Lung (tissue), 12 donors: ENCODE data around the gene MRRF. TPM values are rescaled to one million over a fixed set of nuclear protein-coding genes. Genes with fewer than 3 reads are reported as not detected.

Experiments
- ATAC-seq: fragments of 200-7000 bp; cut with Tn5 transposase; one replicate; pipeline ENCODE4 v1.9.1; 2020; ENCODE audit warnings: moderate number of reproducible peaks; ENCODE audit not compliant: insufficient read depth, low FRiP score
- DNase-seq, 3 donors: peaks; one replicate each; pipeline ENCODE4 v3.0.0-alpha.2; 2013 to 2017
- H3K27ac ChIP-seq, 2 donors: one replicate each; pipeline ENCODE4 v1.5.1; 2013; ENCODE audit warnings: mild to moderate bottlenecking in 2 of 2, moderate library complexity in 2 of 2, control low read depth in 1 of 2, inconsistent platforms in 1 of 2, low read depth in 1 of 2, low read length in 1 of 2
- H3K27me3 ChIP-seq, 3 donors: one replicate each; pipeline ENCODE4 v1.5.1; 2013; ENCODE audit warnings: low read length in 2 of 3; ENCODE audit not compliant: control insufficient read depth in 3 of 3, insufficient read depth in 3 of 3
- H3K36me3 ChIP-seq, 4 donors: one replicate each; pipeline ENCODE4 v1.5.1; 2013; ENCODE audit warnings: low read length in 4 of 4, mild to moderate bottlenecking in 1 of 4, moderate library complexity in 1 of 4; ENCODE audit not compliant: control insufficient read depth in 4 of 4, insufficient read depth in 4 of 4
- H3K4me1 ChIP-seq, 5 donors: one replicate each; pipeline ENCODE4 v1.5.1; 2013; ENCODE audit warnings: low read length in 5 of 5, mild to moderate bottlenecking in 2 of 5, moderate library complexity in 1 of 5; ENCODE audit not compliant: control insufficient read depth in 5 of 5, insufficient read depth in 5 of 5
- H3K4me3 ChIP-seq: one replicate; pipeline ENCODE4 v1.5.1; 2013; ENCODE audit warnings: mild to moderate bottlenecking, control low read depth, moderate library complexity
- H3K9ac ChIP-seq, 2 donors: one replicate each; pipeline ENCODE4 v1.5.1; 2013; ENCODE audit warnings: low read length in 2 of 2, control low read depth in 1 of 2; ENCODE audit not compliant: insufficient read depth in 1 of 2
- H3K9me3 ChIP-seq, 4 donors: one replicate each; pipeline ENCODE4 v1.5.1; 2013; ENCODE audit warnings: low read length in 3 of 4, mild to moderate bottlenecking in 1 of 4, moderate library complexity in 1 of 4; ENCODE audit not compliant: control insufficient read depth in 4 of 4, insufficient read depth in 3 of 4
- CTCF ChIP-seq: IDR thresholded peaks from 2 replicates; pipeline ENCODE4 v1.5.1; 2012; ENCODE audit warnings: mild to moderate bottlenecking; ENCODE audit errors: control extremely low read depth, extremely low read depth
- whole genome bisulfite sequencing, 2 donors: extraction: QIAGEN DNeasy Blood & Tissue Kit; methylation state at CpG; one replicate each; pipeline ENCODE4 v1.1.7; 2013; 5-methylcytosine and 5-hydroxymethylcytosine counted together
- polyA plus RNA-seq, 2 donors: library from polyadenylated mRNA; stranded (reverse); fragments of 200-250 nt; gene quantifications; one replicate each; pipeline ENCODE4 v1.2.1, GENCODE V29; 2013
- total RNA-seq, 2 donors: library from RNA; depleted of rRNA in 1 of 2; stranded (reverse); fragments of >200 nt in 1 of 2; gene quantifications; one replicate each; pipeline ENCODE4 v1.2.1, GENCODE V29; 2014 to 2021
- donor health status: control.
- donor health status: control.
- donor health status: Bipolar disorder and iron deficiency.
- donor health status: healthy.
- donor health status: DM: yes; HTN: yes; CAD: no.

The MRRF gene
- total and polyA plus RNA-seq, 4 donors = 22.3 to 43.9 (median 31.1) TPM

GRCh38 chr9:122348791-122349190, 84.1 kb downstream of the MRRF start:
- ATAC-seq = no peak
- H3K4me1 ChIP-seq = peaks cover 0 to 9% (median 0%) of the 10 kb centered on the region in 5 donors
- no peak overlapping the region for H3K4me3 ChIP-seq
- no peaks in the 10 kb centered on the region for H3K36me3 ChIP-seq
- H3K9ac ChIP-seq = peak overlapping the region in 1 of 2 donors; percentile 13
- peak overlapping the region in 1 of 2 donors; percentile 54 for H3K27ac ChIP-seq
- TF ChIP-seq CTCF = no peak
- peaks cover 0 to 2% (median 0%) of the 10 kb centered on the region in 4 donors for H3K9me3 ChIP-seq
- no peak for DNase-seq
- H3K27me3 ChIP-seq = peaks cover 0 to 15% (median 14%) of the 10 kb centered on the region in 3 donors
- 48 to 49% methylated on average over 2 of the region's 2 CpGs for WGBS, 2 donors

GRCh38 chr9:122349201-122349600, 84.5 kb downstream of the MRRF start:
- no peak for ATAC-seq
- Histone ChIP-seq H3K9ac (no peak overlapping the region), H3K27me3 (peaks cover 0 to 15% (median 14%) of the 10 kb centered on the region in 3 donors), H3K4me3 (no peak overlapping the region), H3K9me3 (peaks cover 0 to 2% (median 0%) of the 10 kb centered on the region in 4 donors), H3K4me1 (peaks cover 0 to 9% (median 0%) of the 10 kb centered on the region in 5 donors), H3K27ac (no peak overlapping the region), H3K36me3 (no peaks in the 10 kb centered on the region)
- DNase-seq = no peak
- no peak for TF ChIP-seq CTCF
- WGBS, 2 donors = 80% methylated on average over 4 of the region's 4 CpGs

GRCh38 chr9:122350577-122351355, 86.1 kb downstream of the MRRF start:
- TF ChIP-seq CTCF = peak; percentile 96
- peak; percentile 77 for ATAC-seq
- no peaks in the 10 kb centered on the region for H3K36me3 ChIP-seq
- 39 to 49% methylated on average over 11 of the region's 11 CpGs for WGBS, 2 donors
- peaks cover 0 to 10% (median 0%) of the 10 kb centered on the region in 5 donors for H3K4me1 ChIP-seq
- H3K27me3 ChIP-seq = peaks cover 0 to 15% (median 9%) of the 10 kb centered on the region in 3 donors
- peak; percentile 78 to 84 (median 78) for DNase-seq
- H3K4me3 ChIP-seq = no peak overlapping the region
- H3K27ac ChIP-seq = no peak overlapping the region
- H3K9me3 ChIP-seq = peaks cover 0 to 2% (median 0%) of the 10 kb centered on the region in 4 donors
- H3K9ac ChIP-seq = no peak overlapping the region
